Caco-2 (cell line): ENCODE results near the gene NEMP2. TPM values are rescaled to one million over a fixed set of nuclear protein-coding genes. Genes with fewer than 3 reads are reported as not detected.

Source experiments
- BruUV-seq: library from RNA; stranded (reverse); fragments of 400-500 nt; replicated peaks from 2 replicates; lab custom pipeline; 2021; lab: Mats Ljungman, UMichigan
- CTCF ChIA-PET: fragments of 300-600 bp; sonication (Branson Sonifier 250); formaldehyde crosslinking; loops from one replicate; lab custom pipeline; 2022; ENCODE audit warnings: antibody characterized with exemption; lab: Charles Lee
- POLR2A ChIA-PET: fragments of 300-600 bp; sonication (Branson Sonifier 250); formaldehyde crosslinking; loops from one replicate; lab custom pipeline; 2022; ENCODE audit warnings: antibody characterized with exemption; lab: Charles Lee
- DNase-seq, 2 experiments: peaks; one replicate each; pipeline versions ENCODE4 v3.0.0 to v3.0.0-alpha.2; 2020 to 2022
- H3K27me3 ChIP-seq: replicated peaks from 2 replicates; pipeline ENCODE4 v1.6.0; 2011; ENCODE audit warnings: low read length; ENCODE audit not compliant: control insufficient read depth, insufficient read depth
- H3K36me3 ChIP-seq: 2 replicates; pipeline ENCODE4 v1.5.1; 2011; ENCODE audit warnings: low read length; ENCODE audit not compliant: control insufficient read depth, insufficient read depth
- H3K4me1 ChIP-seq: fragments of 250-450 bp; sonication (Bioruptor Pico); 2 replicates; pipeline ENCODE4 v1.5.1; 2020; ENCODE audit warnings: mild to moderate bottlenecking
- H3K4me3 ChIP-seq: 2 replicates; pipeline ENCODE4 v1.5.1; 2011; ENCODE audit warnings: low read depth, mild to moderate bottlenecking, control low read depth, low read length
- H3K9me3 ChIP-seq: fragments of 250-450 bp; sonication (Bioruptor Pico); 2 replicates; pipeline ENCODE4 v1.5.1; 2020; ENCODE audit warnings: mild to moderate bottlenecking, moderate library complexity
- H3K27ac Mint-ChIP-seq: one replicate; pipeline ENCODE4 v1.8.0; 2022; ENCODE audit warnings: mixed read lengths; ENCODE audit not compliant: unreplicated experiment
- H3K27me3 Mint-ChIP-seq: one replicate; pipeline ENCODE4 v1.8.0; 2022; ENCODE audit warnings: mixed read lengths; ENCODE audit not compliant: insufficient read depth, unreplicated experiment
- H3K36me3 Mint-ChIP-seq: one replicate; pipeline ENCODE4 v1.8.0; 2022; ENCODE audit warnings: mild to moderate bottlenecking, mixed read lengths; ENCODE audit not compliant: insufficient read depth, unreplicated experiment
- H3K4me1 Mint-ChIP-seq: one replicate; pipeline ENCODE4 v1.8.0; 2022; ENCODE audit warnings: low read depth, mixed read lengths; ENCODE audit not compliant: unreplicated experiment
- H3K4me3 Mint-ChIP-seq: one replicate; pipeline ENCODE4 v1.8.0; 2022; ENCODE audit warnings: mild to moderate bottlenecking, moderate library complexity, mixed read lengths; ENCODE audit not compliant: unreplicated experiment
- H3K9me3 Mint-ChIP-seq: one replicate; pipeline ENCODE4 v1.8.0; 2022; ENCODE audit warnings: mixed read lengths; ENCODE audit not compliant: unreplicated experiment
- intact Hi-C: fragments of 100-400 bp; cut with micrococcal nuclease; formaldehyde crosslinking; loops from one replicate; pipeline ENCODE4 v1.10.0; 2022; ENCODE audit not compliant: unreplicated experiment
- total RNA-seq: library from RNA; stranded (reverse); gene quantifications from 2 replicates; pipeline ENCODE4 v1.2.3, GENCODE V29; 2022
- TF ChIP-seq, protein P1 (sequence below), 2 experiments: fragments of 200-600 bp in 1 of 2; IDR thresholded peaks; 1 replicate in 1 of 2; 2 replicates in 1 of 2; pipeline versions ENCODE4 v1.5.1 to v1.8.0; 2011 to 2022; ENCODE audit warnings: antibody characterized with exemption in 1 of 2, control low read depth in 1 of 2, inconsistent platforms in 1 of 2, low read depth in 1 of 2, low read length in 1 of 2, mild to moderate bottlenecking in 1 of 2, moderate library complexity in 1 of 2; ENCODE audit not compliant: insufficient read depth in 1 of 2, severe bottlenecking in 1 of 2, unreplicated experiment in 1 of 2

NEMP2 gene
- total RNA-seq, 1 experiment from 2014 or later: 19.1 TPM

DNA sequence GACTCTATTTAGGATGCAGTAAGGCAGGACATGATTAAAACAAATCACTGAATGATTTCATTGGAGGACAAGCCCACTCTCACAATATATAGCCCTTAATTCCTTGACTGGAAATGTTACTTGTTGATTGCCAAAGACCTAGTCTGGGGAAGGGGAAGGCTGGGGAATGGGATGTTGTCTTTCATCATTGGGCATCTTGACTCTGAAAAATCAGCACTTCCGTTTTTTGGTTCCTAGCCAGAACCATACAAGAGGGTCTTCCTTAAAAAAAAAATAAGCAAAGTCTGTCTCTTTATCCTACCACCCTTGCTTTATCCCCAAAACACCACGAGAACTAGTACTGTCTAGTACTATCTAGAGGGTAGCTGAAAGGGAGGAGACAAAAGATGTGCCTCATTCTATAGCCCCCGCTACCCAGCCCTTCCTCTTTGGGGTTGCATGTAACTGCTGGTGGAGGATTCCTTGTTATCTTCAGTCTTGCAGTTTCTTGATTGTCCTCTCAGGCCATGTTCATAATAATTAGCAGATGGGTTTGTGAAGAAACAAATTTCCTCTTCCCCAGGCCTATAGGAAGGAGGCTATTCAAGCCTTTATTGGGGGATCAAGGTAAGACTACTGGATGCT, 55.8 kb downstream of the NEMP2 start:
- no peaks in the 10 kb centered on the region for H3K27me3 Mint-ChIP-seq
- no peak overlapping the region for H3K27ac Mint-ChIP-seq
- BruUV-seq: no TSS peak
- no peak for DNase-seq
- Histone ChIP-seq H3K36me3 (no peaks in the 10 kb centered on the region), H3K4me3 (no peak overlapping the region), H3K9me3 (no peaks in the 10 kb centered on the region), H3K4me1 (peaks cover 10% of the 10 kb centered on the region), H3K27me3 (no peaks in the 10 kb centered on the region)
- H3K4me1 Mint-ChIP-seq: peaks cover 8% of the 10 kb centered on the region
- POLR2A ChIA-PET: no interaction called here
- CTCF ChIA-PET: no interaction called here
- H3K36me3 Mint-ChIP-seq: no peaks in the 10 kb centered on the region
- H3K9me3 Mint-ChIP-seq: no peaks in the 10 kb centered on the region
- no peak overlapping the region for H3K4me3 Mint-ChIP-seq
- TF ChIP-seq, protein P1, sequence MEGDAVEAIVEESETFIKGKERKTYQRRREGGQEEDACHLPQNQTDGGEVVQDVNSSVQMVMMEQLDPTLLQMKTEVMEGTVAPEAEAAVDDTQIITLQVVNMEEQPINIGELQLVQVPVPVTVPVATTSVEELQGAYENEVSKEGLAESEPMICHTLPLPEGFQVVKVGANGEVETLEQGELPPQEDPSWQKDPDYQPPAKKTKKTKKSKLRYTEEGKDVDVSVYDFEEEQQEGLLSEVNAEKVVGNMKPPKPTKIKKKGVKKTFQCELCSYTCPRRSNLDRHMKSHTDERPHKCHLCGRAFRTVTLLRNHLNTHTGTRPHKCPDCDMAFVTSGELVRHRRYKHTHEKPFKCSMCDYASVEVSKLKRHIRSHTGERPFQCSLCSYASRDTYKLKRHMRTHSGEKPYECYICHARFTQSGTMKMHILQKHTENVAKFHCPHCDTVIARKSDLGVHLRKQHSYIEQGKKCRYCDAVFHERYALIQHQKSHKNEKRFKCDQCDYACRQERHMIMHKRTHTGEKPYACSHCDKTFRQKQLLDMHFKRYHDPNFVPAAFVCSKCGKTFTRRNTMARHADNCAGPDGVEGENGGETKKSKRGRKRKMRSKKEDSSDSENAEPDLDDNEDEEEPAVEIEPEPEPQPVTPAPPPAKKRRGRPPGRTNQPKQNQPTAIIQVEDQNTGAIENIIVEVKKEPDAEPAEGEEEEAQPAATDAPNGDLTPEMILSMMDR (IDR thresholded peaks at IDR 0.05; ENCODE audit: insufficient read depth in 1 of 2, low read depth in 1 of 2, low read length in 1 of 2, severe bottlenecking in 1 of 2, unreplicated experiment in 1 of 2): no peak
- intact Hi-C loops: no loop called here

DNA sequence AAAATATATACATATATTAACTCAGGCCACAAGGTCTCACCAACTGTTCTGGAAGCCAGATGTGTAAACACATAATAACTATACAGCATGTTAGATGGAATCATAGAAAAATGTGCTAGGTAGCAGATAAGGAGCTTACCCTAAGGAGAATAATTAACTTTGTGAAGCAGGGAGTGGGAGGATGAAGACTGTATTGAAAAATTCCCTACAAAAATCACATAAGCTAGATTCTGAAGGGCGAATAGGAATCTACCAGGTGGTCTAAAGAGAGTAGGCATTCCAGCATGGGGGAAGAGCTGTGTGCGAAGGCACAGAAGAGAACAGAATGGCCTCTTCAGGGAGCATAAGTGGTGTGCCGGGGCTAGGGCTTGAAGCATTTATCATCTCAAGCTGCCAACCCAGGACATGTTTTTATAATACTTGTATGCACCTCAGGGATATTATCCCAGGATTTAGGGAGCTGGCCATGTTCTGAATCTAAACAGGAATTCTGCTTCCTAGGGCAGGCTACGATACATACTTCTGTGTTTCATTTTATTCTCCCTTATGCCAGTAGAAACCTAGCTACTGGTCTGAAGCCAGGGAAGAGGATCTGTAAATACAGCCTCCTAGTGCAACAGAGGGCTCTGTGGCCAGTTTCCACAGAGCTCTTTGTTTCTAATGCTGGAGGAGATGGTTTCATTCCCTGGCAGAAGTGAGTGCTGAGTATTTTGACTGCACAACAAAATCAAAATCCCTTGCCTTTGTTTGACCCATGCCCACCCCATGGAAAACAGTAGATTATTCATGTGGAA, 56.7 kb downstream of the NEMP2 start:
- ChIA-PET POLR2A (no interaction called here), CTCF (no interaction called here)
- H3K4me1 ChIP-seq: peaks cover 10% of the 10 kb centered on the region
- BruUV-seq: no TSS peak
- intact Hi-C loops: no loop called here
- TF ChIP-seq, protein P1 (IDR thresholded peaks at IDR 0.05; ENCODE audit: insufficient read depth in 1 of 2, low read depth in 1 of 2, low read length in 1 of 2, severe bottlenecking in 1 of 2, unreplicated experiment in 1 of 2): no peak
- H3K4me3 ChIP-seq: no peak overlapping the region
- Mint-ChIP-seq H3K27me3 (no peaks in the 10 kb centered on the region), H3K27ac (no peak overlapping the region), H3K9me3 (no peaks in the 10 kb centered on the region), H3K36me3 (no peaks in the 10 kb centered on the region), H3K4me1 (peaks cover 7% of the 10 kb centered on the region), H3K4me3 (no peak overlapping the region)
- no peaks in the 10 kb centered on the region for H3K9me3 ChIP-seq
- no peaks in the 10 kb centered on the region for H3K27me3 ChIP-seq
- DNase-seq: no peak
- H3K36me3 ChIP-seq: no peaks in the 10 kb centered on the region

DNA sequence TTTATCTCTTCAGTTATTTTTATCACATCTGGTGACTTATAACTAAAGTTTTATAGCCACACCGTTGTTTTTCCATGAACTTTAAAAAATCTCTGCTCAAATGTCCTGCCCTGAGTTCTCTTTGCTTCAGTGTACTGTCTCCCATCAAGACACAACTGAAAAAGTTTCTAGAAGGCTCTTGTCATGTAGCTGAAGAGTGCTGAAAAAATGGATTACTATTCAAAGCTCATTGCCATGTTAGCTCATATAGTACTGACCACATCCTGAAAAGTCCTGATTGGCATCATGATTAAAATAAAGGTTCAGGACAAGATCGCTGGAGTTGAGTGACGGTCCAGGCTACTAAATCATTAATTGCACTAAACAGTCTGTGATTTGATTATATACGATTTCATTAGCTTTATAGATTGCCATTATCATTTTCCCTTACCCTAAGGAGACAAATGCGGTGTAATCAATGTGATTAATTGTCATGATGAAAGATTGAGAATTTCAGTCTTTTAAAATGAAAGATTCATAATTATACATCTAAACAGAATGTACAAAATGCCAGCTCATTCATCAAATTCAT, 64.2 kb downstream of the NEMP2 start:
- Histone ChIP-seq H3K4me1 (no peaks in the 10 kb centered on the region), H3K27me3 (no peaks in the 10 kb centered on the region), H3K36me3 (no peaks in the 10 kb centered on the region), H3K4me3 (no peak overlapping the region), H3K9me3 (no peaks in the 10 kb centered on the region)
- no TSS peak for BruUV-seq
- H3K36me3 Mint-ChIP-seq: no peaks in the 10 kb centered on the region
- H3K4me1 Mint-ChIP-seq: peaks cover 1% of the 10 kb centered on the region
- no peaks in the 10 kb centered on the region for H3K27me3 Mint-ChIP-seq
- no peak overlapping the region for H3K4me3 Mint-ChIP-seq
- peaks cover 9% of the 10 kb centered on the region for H3K9me3 Mint-ChIP-seq
- TF ChIP-seq, protein P1 (IDR thresholded peaks at IDR 0.05; ENCODE audit: insufficient read depth in 1 of 2, low read depth in 1 of 2, low read length in 1 of 2, severe bottlenecking in 1 of 2, unreplicated experiment in 1 of 2): no peak
- H3K27ac Mint-ChIP-seq: no peak overlapping the region
- CTCF ChIA-PET: no interaction called here
- intact Hi-C loops: no loop called here
- POLR2A ChIA-PET: no interaction called here
- DNase-seq: no peak
